K562 (cell line): Measurements from ENCODE around the gene AOC1. TPM values are rescaled to one million over a fixed set of nuclear protein-coding genes. Genes with fewer than 3 reads are reported as not detected.

Experiments
- ATAC-seq: fragments of 200-7000 bp; cut with Tn5 transposase; 3 replicates; pipeline ENCODE4 v1.9.1; 2020; ENCODE audit warnings: moderate library complexity
- BruUV-seq: library from RNA; stranded (reverse); fragments of 400-500 nt; replicated peaks from 2 replicates; lab custom pipeline; 2021; lab: Mats Ljungman, UMichigan
- CTCF ChIA-PET: fragments of 300-600 bp; formaldehyde crosslinking; extraction: SDS; loops from one replicate; lab custom pipeline; 2021; ENCODE audit warnings: low intra/inter-chr PET ratio; lab: Yijun Ruan, JAX
- POLR2A ChIA-PET: fragments of 300-600, 350-650 bp; sonication (Branson Sonifier 250); formaldehyde crosslinking; extraction: SDS; loops from one replicate; lab custom pipeline; 2021; ENCODE audit warnings: antibody characterized with exemption, inconsistent platforms; lab: Yijun Ruan, JAX
- DNase-seq, 4 experiments: peaks; one replicate each; pipeline versions ENCODE4 v3.0.0 to v3.0.0-alpha.2; 2011 to 2018; ENCODE audit warnings: low spot score in 3 of 4, mixed read lengths in 3 of 4; ENCODE audit errors: extremely low read depth in 1 of 4
- FAIRE-seq: peaks from 2 replicates; lab custom pipeline; 2011; peaks lifted over from hg19 to GRCh38; lab: Jason Lieb, UNC
- H2AFZ ChIP-seq: 2 replicates; pipeline ENCODE4 v1.6.0; 2011; ENCODE audit warnings: low read depth, low read length, control low read depth, inconsistent platforms
- H3K27ac ChIP-seq: fragments of 200-600 bp; 3 replicates; pipeline ENCODE4 v1.8.0; 2011; ENCODE audit warnings: low read depth, mild to moderate bottlenecking, control low read depth, inconsistent platforms, low read length, moderate library complexity, mixed read lengths; ENCODE audit errors: extremely low read depth
- H3K27me3 ChIP-seq, 2 experiments: fragments of 300-600 bp in 1 of 2; 2 replicates in 1 of 2; 3 replicates in 1 of 2; pipeline versions ENCODE4 v1.6.0 to v1.8.0; 2011; ENCODE audit warnings: inconsistent platforms in 2 of 2, low read length in 2 of 2, mild to moderate bottlenecking in 1 of 2, mixed read lengths in 1 of 2, moderate library complexity in 1 of 2; ENCODE audit not compliant: control insufficient read depth in 2 of 2, insufficient read depth in 2 of 2
- H3K36me3 ChIP-seq: fragments of 300-600 bp; 3 replicates; pipeline ENCODE4 v1.8.0; 2011; ENCODE audit warnings: mild to moderate bottlenecking, low read length, inconsistent platforms; ENCODE audit not compliant: control insufficient read depth, insufficient read depth
- H3K4me1 ChIP-seq, 2 experiments: fragments of 200-600 bp in 1 of 2; replicated peaks in 1 of 2; 2 replicates in 1 of 2; 3 replicates in 1 of 2; pipeline versions ENCODE4 v1.5.1 to v1.8.0; 2011; ENCODE audit warnings: inconsistent platforms in 2 of 2, low read length in 2 of 2, mild to moderate bottlenecking in 1 of 2, mixed read lengths in 1 of 2, moderate library complexity in 1 of 2; ENCODE audit not compliant: control insufficient read depth in 2 of 2, insufficient read depth in 2 of 2
- H3K4me2 ChIP-seq: 2 replicates; pipeline ENCODE4 v1.6.1; 2011; ENCODE audit warnings: low read length, control low read depth, inconsistent platforms, mixed read lengths; ENCODE audit not compliant: insufficient read depth
- H3K4me3 ChIP-seq: fragments of 200-600 bp; sonication (generic), shearing (Covaris generic); 2 replicates; pipeline ENCODE4 v1.5.1; 2016; ENCODE audit warnings: control low read depth, inconsistent platforms
- H3K79me2 ChIP-seq: fragments of 200-600 bp; 3 replicates; pipeline ENCODE4 v1.8.0; 2011; ENCODE audit warnings: low read length, inconsistent platforms; ENCODE audit not compliant: control insufficient read depth, insufficient read depth
- H3K9ac ChIP-seq, 2 experiments: 2 replicates each; pipeline versions ENCODE4 v1.6.0 to v1.6.1; 2011; ENCODE audit warnings: low read depth in 2 of 2, low read length in 2 of 2, control low read depth in 1 of 2, inconsistent platforms in 1 of 2, mild to moderate bottlenecking in 1 of 2, mixed read lengths in 1 of 2; ENCODE audit not compliant: insufficient read depth in 1 of 2
- H3K9me1 ChIP-seq: one replicate; pipeline ENCODE4 v1.6.0; 2011; ENCODE audit warnings: inconsistent platforms, mild to moderate bottlenecking, low read length, moderate library complexity; ENCODE audit not compliant: control insufficient read depth, insufficient read depth
- H3K9me3 ChIP-seq: replicated peaks from 2 replicates; pipeline ENCODE4 v1.5.1; 2011; ENCODE audit warnings: low read depth, low read length, inconsistent platforms; ENCODE audit not compliant: control insufficient read depth, insufficient read depth
- H4K20me1 ChIP-seq: replicated peaks from 2 replicates; pipeline ENCODE4 v1.6.1; 2011; ENCODE audit warnings: low read length, inconsistent platforms, mixed read lengths; ENCODE audit not compliant: control insufficient read depth, insufficient read depth
- E2F1 ChIP-seq: sonication (generic); formaldehyde crosslinking; IDR thresholded peaks from 2 replicates; pipeline ENCODE4 v1.8.1; 2023; ENCODE audit warnings: mild to moderate bottlenecking, missing genetic modification reagents, moderate library complexity
- ESRRB ChIP-seq: fragments of 250-450 bp; sonication (Bioruptor Pico); IDR thresholded peaks from 2 replicates; pipeline ENCODE4 v1.5.0; 2020; ENCODE audit warnings: mild to moderate bottlenecking, moderate library complexity, borderline replicate concordance
- GABPB1 ChIP-seq: sonication (generic); formaldehyde crosslinking; IDR thresholded peaks from 2 replicates; pipeline ENCODE4 v1.8.0; 2022; ENCODE audit warnings: mild to moderate bottlenecking, missing genetic modification reagents
- HEY1 ChIP-seq: fragments of 250-450 bp; sonication (Bioruptor Pico); IDR thresholded peaks from 2 replicates; pipeline ENCODE4 v1.5.0; 2020; ENCODE audit warnings: mild to moderate bottlenecking, moderate library complexity, borderline replicate concordance
- MEIS2 ChIP-seq: fragments of 450-650 bp; IDR thresholded peaks from 2 replicates; pipeline ENCODE4 v1.6.1; 2014; ENCODE audit warnings: mild to moderate bottlenecking; ENCODE audit not compliant: partially characterized antibody
- REST ChIP-seq, 2 experiments: fragments of 450-650 bp; formaldehyde crosslinking in 1 of 2; IDR thresholded peaks; 2 replicates each; pipeline versions ENCODE4 v1.4.0 to v1.6.1; 2014 to 2020; ENCODE audit warnings: mild to moderate bottlenecking in 2 of 2, borderline replicate concordance in 1 of 2, low read depth in 1 of 2
- SREBF2 ChIP-seq: sonication (generic); formaldehyde crosslinking; IDR thresholded peaks from 2 replicates; pipeline ENCODE4 v1.4.0; 2020; ENCODE audit warnings: mild to moderate bottlenecking, missing genetic modification reagents
- TOE1 ChIP-seq, 2 experiments: fragments of 450-650 bp in 1 of 2; sonication (generic) in 1 of 2; formaldehyde crosslinking in 1 of 2; IDR thresholded peaks; 2 replicates each; pipeline versions ENCODE4 v1.7.1 to v1.8.0; 2016 to 2022; ENCODE audit warnings: borderline replicate concordance in 2 of 2, mild to moderate bottlenecking in 2 of 2, antibody characterized with exemption in 1 of 2, inconsistent platforms in 1 of 2, low read depth in 1 of 2, missing genetic modification reagents in 1 of 2, moderate library complexity in 1 of 2
- TSC22D4 ChIP-seq: fragments of 450-650 bp; IDR thresholded peaks from 2 replicates; pipeline ENCODE4 v1.6.1; 2016; ENCODE audit warnings: missing genetic modification characterization, missing biosample characterization, control low read depth
- ZNF583 ChIP-seq: fragments of 250-450 bp; sonication (Bioruptor Pico); IDR thresholded peaks from 2 replicates; pipeline ENCODE4 v1.4.0; 2020
- ZSCAN29 ChIP-seq: fragments of 450-650 bp; IDR thresholded peaks from 2 replicates; pipeline ENCODE4 v1.6.1; 2017
- WGBS: fragments of 100-300 bp; shearing (Covaris generic); methylation state at CpG from one replicate; pipeline ENCODE4 v1.1.6; 2016; ENCODE audit warnings: low coverage, mixed read lengths; ENCODE audit not compliant: insufficient coverage; ENCODE audit errors: missing lambda C conversion rate; 5-methylcytosine and 5-hydroxymethylcytosine counted together
- in situ Hi-C: fragments of 300-500 bp; cut with MboI; formaldehyde crosslinking; loops from 4 replicates; pipeline ENCODE4 v1.15.0; 2018; ENCODE audit warnings: inconsistent platforms, mixed read lengths
- intact Hi-C: fragments of 100-400 bp; cut with micrococcal nuclease; formaldehyde crosslinking; loops from 2 replicates; pipeline ENCODE4 v1.14.2; 2022
- polyA plus RNA-seq, 8 experiments: library from polyadenylated mRNA; depleted of rRNA in 4 of 8; stranded (reverse) in 5 of 8; unstranded in 3 of 8; fragments of >200 nt; fragmentation: Nextera tagmentation in 2 of 8; fragmentation: Illumina TruSeq in 1 of 8; extraction: Ambion mirVana in 2 of 8; extraction: Trizol in 1 of 8; gene quantifications; 2 replicates each; pipeline versions ENCODE4 v1.2.1 to v1.2.3, GENCODE V29; 2011 to 2014; ENCODE audit warnings: inconsistent platforms in 1 of 8, missing spikeins in 1 of 8
- total RNA-seq, 7 experiments: library from RNA; depleted of rRNA in 6 of 7; stranded (reverse); fragments of >200 nt in 6 of 7; fragmentation: Illumina TruSeq in 2 of 7; extraction: Trizol in 2 of 7; gene quantifications; 2 replicates each; pipeline versions ENCODE4 v1.2.1 to v1.2.3, GENCODE V29; 2011 to 2021; ENCODE audit warnings: low replicate concordance in 1 of 7

Gene AOC1
- total and polyA plus RNA-seq, 9 of the 15 experiments (the other 6 are each of a cell fraction or from before 2014, with no cell fraction given): not detected

GRCh38 chr7:150831851-150832250 lies 20.5 kb upstream of the AOC1 start:
- Histone ChIP-seq H2AFZ (no peak overlapping the region), H3K36me3 (no peaks in the 10 kb centered on the region), H3K27ac (no peak overlapping the region), H3K9me3 (no peaks in the 10 kb centered on the region), H3K9ac (no peak overlapping the region), H3K4me2 (no peak overlapping the region), H3K79me2 (no peaks in the 10 kb centered on the region), H3K9me1 (no peaks in the 10 kb centered on the region), H3K4me1 (no peaks in the 10 kb centered on the region), H3K27me3 (peaks cover 8 to 24% of the 10 kb centered on the region in 2 experiments; a peak in 4 of 5 replicates), H3K4me3 (no peak overlapping the region), H4K20me1 (no peaks in the 10 kb centered on the region)
- no peak for ATAC-seq
- WGBS: 0% methylated on average over 1 of the region's 1 CpG
- CTCF ChIA-PET: no interaction called here
- no peak for FAIRE-seq
- intact Hi-C loops: no loop called here
- BruUV-seq: no TSS peak
- no peak for DNase-seq
- POLR2A ChIA-PET: interaction anchor here (1.1 kb wide), 1 partner anchor 8 kb away, joined by 4 read pairs; no protein-coding TSS in a partner anchor
- in situ Hi-C loops: no loop called here
- TF ChIP-seq E2F1 (CRISPR knock-in tag): no peak
- no peak for TF ChIP-seq GABPB1 (CRISPR knock-in tag)
- TF ChIP-seq SREBF2 (CRISPR knock-in tag): no peak
- TF ChIP-seq ESRRB: no peak
- TF ChIP-seq HEY1 (CRISPR knock-in tag): no peak
- no peak for TF ChIP-seq MEIS2
- TF ChIP-seq TOE1 (IDR thresholded peaks at IDR 0.05; ENCODE audit: borderline replicate concordance): no peak
- no peak for TF ChIP-seq TOE1 (CRISPR knock-in tag; IDR thresholded peaks at IDR 0.05; ENCODE audit: borderline replicate concordance, low read depth)
- no peak for TF ChIP-seq REST (IDR thresholded peaks at IDR 0.05; ENCODE audit: borderline replicate concordance)
- TF ChIP-seq REST (CRISPR knock-in tag; IDR thresholded peaks at IDR 0.05; ENCODE audit: low read depth): no peak
- no peak for TF ChIP-seq ZSCAN29
- TF ChIP-seq ZNF583 (CRISPR knock-in tag): no peak
- TF ChIP-seq TSC22D4 (tag): no peak
